Neutrophil (primary cell): ENCODE data around the gene PTPN14.

ENCODE experiments used
- H3K27ac ChIP-seq: fragments of 200-600 bp; sonication (generic); 2 replicates; pipeline ENCODE4 v1.5.1; 2016; ENCODE audit warnings: mild to moderate bottlenecking, moderate library complexity
- H3K27me3 ChIP-seq: fragments of 200-600 bp; sonication (generic); 2 replicates; pipeline ENCODE4 v1.6.0; 2016; ENCODE audit warnings: mild to moderate bottlenecking
- H3K36me3 ChIP-seq: fragments of 200-600 bp; sonication (generic); 2 replicates; pipeline ENCODE4 v1.5.1; 2017
- H3K4me1 ChIP-seq, 2 experiments: fragments of 200-600 bp in 1 of 2; sonication (generic) in 1 of 2; 1 replicate in 1 of 2; 2 replicates in 1 of 2; pipeline versions ENCODE4 v1.5.1 to v1.6.1; 2013 to 2016; ENCODE audit warnings: low read depth in 1 of 2, low read length in 1 of 2, mild to moderate bottlenecking in 1 of 2, moderate library complexity in 1 of 2; ENCODE audit not compliant: control insufficient read depth in 1 of 2, insufficient read depth in 1 of 2
- H3K4me3 ChIP-seq, 2 experiments: fragments of 200-600 bp in 1 of 2; sonication (generic) in 1 of 2; 1 replicate in 1 of 2; 2 replicates in 1 of 2; pipeline ENCODE4 v1.5.1; 2013 to 2016; ENCODE audit warnings: low read depth in 1 of 2, low read length in 1 of 2, mild to moderate bottlenecking in 1 of 2, moderate library complexity in 1 of 2
- H3K9me3 ChIP-seq: fragments of 200-600 bp; sonication (generic); 2 replicates; pipeline ENCODE4 v1.5.1; 2016
- CTCF ChIP-seq: fragments of 200-600 bp; sonication (generic); IDR thresholded peaks from 2 replicates; pipeline ENCODE4 v1.5.1; 2016; ENCODE audit warnings: antibody characterized with exemption

PTPN14 gene

GRCh38 chr1:214504330-214504729 lies 47.1 kb downstream of the PTPN14 start:
- no peak for TF ChIP-seq CTCF

GRCh38 chr1:214503553-214503952 lies 47.8 kb downstream of the PTPN14 start:
- H3K27me3 ChIP-seq, result peaks cover 3% of the 10 kb centered on the region
- no peaks in the 10 kb centered on the region for H3K4me1 ChIP-seq
- no peaks in the 10 kb centered on the region for H3K9me3 ChIP-seq
- no peaks in the 10 kb centered on the region for H3K36me3 ChIP-seq
- H3K27ac ChIP-seq, result no peak overlapping the region
- no peak overlapping the region for H3K4me3 ChIP-seq
- TF ChIP-seq CTCF, result no peak

More at GRCh38 chr1:214504330-214504729, 47.1 kb downstream of the PTPN14 start:
- no peak overlapping the region for H3K4me3 ChIP-seq
- H3K27ac ChIP-seq, result no peak overlapping the region
- H3K36me3 ChIP-seq, result no peaks in the 10 kb centered on the region
- no peaks in the 10 kb centered on the region for H3K9me3 ChIP-seq
- no peaks in the 10 kb centered on the region for H3K4me1 ChIP-seq
- H3K27me3 ChIP-seq, result no peaks in the 10 kb centered on the region

- no peaks in the 10 kb centered on the region for H3K9me3 ChIP-seq
- no peaks in the 10 kb centered on the region for H3K36me3 ChIP-seq
- no peaks in the 10 kb centered on the region for H3K4me1 ChIP-seq
- no peak for TF ChIP-seq CTCF
- H3K27ac ChIP-seq, result no peak overlapping the region
- H3K27me3 ChIP-seq, result peaks cover 14% of the 10 kb centered on the region
- H3K4me3 ChIP-seq, result no peak overlapping the region
Observed at GRCh38 chr1:214500340-214501055, 50.9 kb downstream of the PTPN14 start.

- Histone ChIP-seq H3K27ac (no peak overlapping the region), H3K36me3 (no peaks in the 10 kb centered on the region), H3K4me1 (no peaks in the 10 kb centered on the region), H3K4me3 (no peak overlapping the region), H3K9me3 (no peaks in the 10 kb centered on the region), H3K27me3 (peaks cover 14% of the 10 kb centered on the region)
- no peak for TF ChIP-seq CTCF
Observed at GRCh38 chr1:214499732-214500131, 51.7 kb downstream of the PTPN14 start.

GRCh38 chr1:214498021-214498420 lies 53.4 kb downstream of the PTPN14 start:
- H3K4me1 ChIP-seq, result no peaks in the 10 kb centered on the region
- H3K27me3 ChIP-seq, result peaks cover 14% of the 10 kb centered on the region
- no peaks in the 10 kb centered on the region for H3K36me3 ChIP-seq
- TF ChIP-seq CTCF, result no peak
- H3K9me3 ChIP-seq, result no peaks in the 10 kb centered on the region
- H3K27ac ChIP-seq, result no peak overlapping the region
- no peak overlapping the region for H3K4me3 ChIP-seq
